Ovary (tissue), 3 donors: ENCODE data around the gene UBXN1.

Experiments used
- EP300 ChIP-seq: sonication (generic); formaldehyde crosslinking; IDR thresholded peaks from one replicate; pipeline ENCODE4 v1.6.1; 2017; ENCODE audit warnings: antibody characterized with exemption
- POLR2A ChIP-seq: fragments of 450-650 bp; IDR thresholded peaks from one replicate; pipeline ENCODE4 v1.6.1; 2017; ENCODE audit warnings: antibody characterized with exemption, mild to moderate bottlenecking, moderate library complexity
- TF ChIP-seq, protein P1 (sequence below), 3 donors: fragments of 450-650 bp in 2 of 3; fragments of 200-600 bp in 1 of 3; IDR thresholded peaks; one replicate each; pipeline versions ENCODE4 v1.5.1 to v1.8.0; 2016 to 2022; ENCODE audit warnings: antibody characterized with exemption in 3 of 3, mild to moderate bottlenecking in 1 of 3
- donor health status: DM: no; HTN: no; CAD: no.

DNA sequence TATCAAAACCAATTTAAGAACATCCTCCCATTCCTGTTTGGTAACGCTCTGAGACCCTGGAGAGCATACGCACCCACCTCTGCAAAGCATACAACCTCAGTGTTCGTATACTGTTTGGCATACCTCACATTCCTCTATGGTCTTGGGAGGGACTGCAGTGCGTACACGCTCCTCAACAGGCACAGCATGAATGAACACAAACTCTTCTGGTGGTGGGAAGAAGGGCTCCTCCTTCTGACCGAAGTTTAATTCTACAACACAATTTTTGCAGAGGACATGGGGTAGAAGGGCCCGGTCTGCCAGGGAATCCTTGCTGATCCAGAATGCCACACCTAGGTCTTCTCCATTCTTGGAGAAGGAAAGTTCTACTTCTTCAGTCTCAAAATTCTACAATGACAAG lies 43.1 kb upstream of the UBXN1 start:
- no peak for TF ChIP-seq POLR2A
- TF ChIP-seq, protein P1, sequence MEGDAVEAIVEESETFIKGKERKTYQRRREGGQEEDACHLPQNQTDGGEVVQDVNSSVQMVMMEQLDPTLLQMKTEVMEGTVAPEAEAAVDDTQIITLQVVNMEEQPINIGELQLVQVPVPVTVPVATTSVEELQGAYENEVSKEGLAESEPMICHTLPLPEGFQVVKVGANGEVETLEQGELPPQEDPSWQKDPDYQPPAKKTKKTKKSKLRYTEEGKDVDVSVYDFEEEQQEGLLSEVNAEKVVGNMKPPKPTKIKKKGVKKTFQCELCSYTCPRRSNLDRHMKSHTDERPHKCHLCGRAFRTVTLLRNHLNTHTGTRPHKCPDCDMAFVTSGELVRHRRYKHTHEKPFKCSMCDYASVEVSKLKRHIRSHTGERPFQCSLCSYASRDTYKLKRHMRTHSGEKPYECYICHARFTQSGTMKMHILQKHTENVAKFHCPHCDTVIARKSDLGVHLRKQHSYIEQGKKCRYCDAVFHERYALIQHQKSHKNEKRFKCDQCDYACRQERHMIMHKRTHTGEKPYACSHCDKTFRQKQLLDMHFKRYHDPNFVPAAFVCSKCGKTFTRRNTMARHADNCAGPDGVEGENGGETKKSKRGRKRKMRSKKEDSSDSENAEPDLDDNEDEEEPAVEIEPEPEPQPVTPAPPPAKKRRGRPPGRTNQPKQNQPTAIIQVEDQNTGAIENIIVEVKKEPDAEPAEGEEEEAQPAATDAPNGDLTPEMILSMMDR (IDR thresholded peaks at IDR 0.05): no peak
- TF ChIP-seq EP300: no peak
